GM18502 (cell line): Measurements from ENCODE around the gene VASH1.
A peak's percentile ranks its signal among the peaks of the same experiment; 100 is the strongest.

Source experiments
- ATAC-seq: cut with Tn5 transposase; IDR thresholded peaks from one replicate; pipeline ENCODE4 v1.9.1; 2021; ENCODE audit warnings: mild to moderate bottlenecking; ENCODE audit not compliant: unreplicated experiment, poor library complexity

Gene VASH1

DNA sequence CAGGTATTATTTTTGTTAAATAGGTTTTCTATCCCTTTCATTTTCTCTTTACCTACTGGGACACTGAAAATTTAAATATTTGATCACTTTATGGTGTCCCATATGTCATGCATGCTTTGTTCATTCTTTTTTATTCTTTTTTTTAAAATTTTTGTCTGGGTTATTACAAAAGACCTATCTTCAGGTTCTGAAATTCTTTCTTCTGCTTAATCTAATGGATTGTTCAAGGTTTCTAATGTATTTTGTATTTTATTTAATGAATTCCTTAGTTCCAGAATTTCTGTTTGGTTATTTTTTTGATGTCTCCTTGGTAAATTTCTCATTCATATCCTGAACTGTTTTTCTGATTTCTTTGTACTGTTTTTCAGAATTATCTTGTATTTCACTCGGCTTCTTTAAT lies 20.2 kb upstream of the VASH1 start:
- ATAC-seq = no peak

DNA sequence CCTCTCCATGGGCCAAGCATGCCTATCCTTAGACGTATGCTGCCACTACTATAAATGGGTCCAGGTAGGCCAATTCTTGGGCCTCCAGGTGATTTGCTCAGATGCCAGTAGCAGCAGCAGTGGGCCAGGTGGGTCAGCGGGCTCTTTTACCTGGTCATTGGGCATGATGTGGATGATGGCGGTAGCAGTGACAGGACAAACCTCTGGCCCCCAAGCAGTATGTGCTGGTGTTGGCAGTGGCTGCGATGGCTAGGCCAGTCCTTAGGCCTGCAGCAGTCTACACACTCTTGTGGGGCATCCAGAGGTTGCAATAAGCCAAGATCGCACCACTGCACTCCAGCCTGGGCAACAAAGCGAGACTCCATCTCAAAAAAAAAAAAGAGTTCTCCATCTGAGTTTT lies 19.1 kb upstream of the VASH1 start:
- no peak for ATAC-seq

DNA sequence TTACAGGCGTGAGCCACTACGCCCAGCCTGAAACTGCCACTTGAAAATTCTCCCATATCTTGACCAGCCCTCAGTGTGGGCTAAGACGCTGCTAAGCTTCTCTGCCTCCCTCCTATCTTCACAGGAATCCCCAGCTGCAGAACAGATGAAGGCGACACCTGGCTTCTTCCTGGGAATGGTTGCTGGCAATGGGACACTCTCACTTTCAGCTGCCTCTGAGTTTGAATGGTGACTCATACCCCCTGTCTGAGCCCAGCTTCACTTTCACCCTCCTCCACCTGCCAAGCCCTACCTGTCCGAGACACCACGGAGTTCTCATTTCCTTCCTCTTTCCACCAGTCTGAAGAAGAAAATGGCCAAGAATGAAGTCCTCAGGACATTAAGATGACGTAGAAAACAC lies 18.3 kb upstream of the VASH1 start:
- no peak for ATAC-seq

DNA sequence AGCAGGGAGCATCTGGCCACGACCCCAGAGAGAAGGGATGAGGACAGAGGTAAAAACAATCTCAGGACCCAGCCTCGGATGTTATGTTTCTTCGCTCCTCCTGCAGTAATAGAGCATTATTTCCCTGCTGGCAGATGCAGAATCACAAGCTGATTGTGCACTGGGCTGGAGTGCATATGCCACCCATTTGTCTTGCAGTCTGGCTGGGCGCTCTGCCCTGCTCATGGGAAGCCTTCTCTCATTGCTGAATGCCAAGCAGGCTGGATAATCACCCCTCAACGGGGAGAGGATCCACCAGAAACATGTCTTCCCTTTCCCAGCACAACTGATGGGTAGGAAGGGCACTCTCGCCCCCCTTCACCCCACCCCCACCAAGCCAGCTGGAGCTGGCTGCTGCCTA lies 8.5 kb upstream of the VASH1 start:
- no peak for ATAC-seq

DNA sequence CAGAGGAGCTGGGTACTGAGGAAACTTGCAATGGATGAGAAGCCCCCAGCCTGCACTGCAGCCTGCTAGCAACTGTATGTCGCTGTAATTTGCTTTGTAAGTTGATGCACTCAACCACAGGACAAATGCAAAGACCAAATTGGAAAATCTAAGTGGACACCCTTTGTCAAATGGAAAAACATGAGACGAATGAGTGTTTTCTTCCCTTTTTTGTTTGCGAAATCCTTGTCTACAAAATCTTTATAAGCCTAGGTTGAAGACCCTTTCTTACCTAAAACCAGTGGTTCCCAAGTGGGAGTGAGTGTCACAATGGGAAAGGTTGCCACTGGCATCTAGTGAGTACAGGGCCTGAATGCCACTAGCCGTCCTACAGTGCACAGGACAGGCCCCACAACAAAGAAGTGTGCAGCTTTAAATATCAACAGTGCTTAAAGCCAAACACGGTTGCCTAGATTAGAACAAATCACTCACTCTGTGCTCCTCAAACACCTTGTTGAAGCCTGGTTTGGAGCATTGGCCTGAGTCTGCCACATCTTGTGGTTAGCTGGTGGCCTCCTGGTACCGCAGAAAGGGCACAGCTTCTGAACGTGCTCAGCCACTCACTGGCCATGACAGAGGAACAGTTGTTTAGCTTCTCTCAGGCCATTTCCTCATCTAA lies 7.6 kb upstream of the VASH1 start:
- no peak for ATAC-seq

DNA sequence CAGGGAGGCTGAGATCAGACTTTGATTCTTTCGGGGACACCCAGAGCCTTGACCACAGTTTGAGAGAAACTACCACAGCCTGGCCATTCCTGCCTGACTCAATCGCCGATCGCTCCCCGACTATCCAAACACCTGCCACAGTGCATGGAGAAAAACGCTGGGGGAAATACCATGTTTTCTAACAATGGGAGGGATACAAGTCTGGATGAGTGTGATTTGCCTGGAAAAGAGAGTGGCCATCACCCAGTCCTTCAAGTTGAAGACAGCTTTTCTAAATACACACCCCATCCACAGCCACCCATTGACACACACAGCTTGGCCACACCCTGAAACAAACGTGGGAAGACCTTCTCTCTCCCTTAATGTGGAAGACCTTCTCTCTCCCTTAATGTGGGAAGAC lies 6.7 kb upstream of the VASH1 start:
- no peak for ATAC-seq

DNA sequence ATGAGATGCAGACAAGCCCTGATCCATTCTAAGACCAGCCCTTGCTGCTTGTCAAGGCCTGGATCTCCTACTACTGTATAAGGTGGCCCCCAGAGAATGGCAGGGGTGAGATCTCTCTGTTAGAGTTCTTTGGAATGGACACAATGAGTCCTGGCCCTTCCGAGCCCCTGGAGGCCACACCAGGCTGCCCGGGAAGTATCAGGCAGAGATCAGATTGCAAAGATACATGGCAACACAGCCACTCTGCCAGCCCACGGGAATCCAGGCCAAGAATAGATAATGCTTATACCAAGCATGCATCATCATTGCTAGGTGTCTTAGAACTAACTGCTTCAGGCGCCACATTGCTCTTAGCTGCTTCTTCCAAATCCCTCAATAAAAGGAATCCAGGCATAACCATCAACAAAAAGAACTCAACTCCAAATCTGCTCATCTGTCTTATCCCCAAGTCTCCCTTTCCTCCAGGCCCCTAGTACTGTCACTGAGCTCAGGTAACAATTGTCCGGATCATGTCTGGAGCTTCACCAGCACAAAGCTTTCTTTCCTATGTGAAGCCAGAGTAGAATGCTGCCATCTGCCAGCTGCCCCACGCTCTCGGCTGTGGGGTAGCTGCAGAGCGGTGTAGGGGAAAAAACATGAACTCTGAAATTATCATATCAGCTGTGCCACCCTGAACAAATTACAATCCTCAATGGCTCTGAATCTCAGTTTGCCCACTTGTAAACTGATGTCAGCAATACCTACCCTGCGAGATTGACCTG lies 5.5 kb upstream of the VASH1 start:
- ATAC-seq = no peak

DNA sequence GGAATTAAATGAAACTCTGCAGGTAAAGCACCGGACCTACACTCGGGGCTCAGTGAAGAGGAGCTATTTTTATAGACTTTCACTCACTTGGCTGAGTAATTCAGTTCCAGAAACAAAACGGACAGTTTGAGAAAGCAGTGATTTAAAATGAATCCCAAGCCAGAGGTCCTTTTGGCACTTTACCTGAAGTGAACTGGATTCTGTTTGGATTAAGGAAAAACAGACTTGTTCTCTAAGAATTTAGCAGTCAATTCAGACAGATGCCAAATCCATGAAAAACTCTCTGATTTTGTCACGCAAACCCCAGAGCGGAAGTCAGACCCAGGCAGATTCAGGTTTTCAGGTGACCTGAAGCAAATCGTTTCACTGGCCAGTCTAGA lies 4.9 kb upstream of the VASH1 start:
- no peak for ATAC-seq

DNA sequence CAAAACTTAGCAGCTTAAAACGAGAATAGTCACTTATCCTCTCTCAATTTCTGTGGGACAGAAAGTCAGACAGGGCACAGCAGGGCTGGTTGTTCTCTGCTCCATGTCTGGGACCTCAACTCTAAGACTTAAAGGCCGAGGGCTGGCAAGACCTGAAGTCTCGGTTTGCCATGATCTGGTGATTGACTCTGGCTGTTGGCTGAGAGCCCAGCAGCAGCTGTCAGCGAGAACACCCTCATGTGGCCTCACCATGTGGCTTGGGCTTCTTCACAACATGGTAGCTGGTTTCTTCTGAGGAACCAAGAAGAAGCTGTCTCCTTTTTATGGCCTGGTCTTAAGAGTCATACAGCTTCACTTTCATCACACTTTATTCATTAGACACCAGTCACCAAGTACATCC lies 1.7 kb upstream of the VASH1 start:
- ATAC-seq = no peak

DNA sequence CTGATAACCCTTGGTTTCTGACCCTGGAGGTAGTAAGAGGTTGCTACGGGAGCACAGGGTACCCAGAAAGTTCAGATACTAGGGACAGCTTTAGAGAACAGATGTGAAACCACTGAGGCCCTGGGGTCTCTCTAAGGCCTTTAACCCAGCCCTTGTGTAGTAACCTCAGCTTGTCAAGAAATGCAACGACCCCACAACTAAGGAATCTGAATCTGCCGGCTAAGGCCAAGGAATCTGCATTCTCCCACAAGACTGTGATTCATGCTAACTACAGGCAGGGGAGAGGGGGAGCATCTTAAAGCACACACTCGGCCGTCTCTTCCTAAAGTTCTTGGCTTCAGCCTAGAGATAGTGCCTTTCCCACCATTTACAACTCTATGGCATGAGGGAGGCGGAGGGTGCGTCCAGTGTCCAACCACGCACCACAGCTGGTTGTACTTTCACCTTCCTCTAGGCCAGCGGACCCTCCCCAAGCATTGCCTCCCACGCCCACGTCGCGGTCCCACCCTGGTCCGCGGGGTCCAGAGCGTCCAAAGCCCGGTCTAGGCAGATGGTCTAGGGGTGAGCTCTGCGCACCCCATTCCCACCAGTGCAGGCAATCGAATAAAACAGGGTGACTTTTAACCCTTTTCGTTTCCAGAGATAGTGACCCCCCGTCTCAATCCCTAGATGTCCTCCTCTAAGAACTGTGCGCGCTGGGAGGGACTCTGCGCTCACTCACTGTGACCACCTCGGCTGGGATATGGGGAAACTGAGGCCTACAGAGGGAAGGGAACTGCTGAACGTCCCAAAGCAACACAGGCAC lies 735 bp upstream of the VASH1 start:
- ATAC-seq = no peak

DNA sequence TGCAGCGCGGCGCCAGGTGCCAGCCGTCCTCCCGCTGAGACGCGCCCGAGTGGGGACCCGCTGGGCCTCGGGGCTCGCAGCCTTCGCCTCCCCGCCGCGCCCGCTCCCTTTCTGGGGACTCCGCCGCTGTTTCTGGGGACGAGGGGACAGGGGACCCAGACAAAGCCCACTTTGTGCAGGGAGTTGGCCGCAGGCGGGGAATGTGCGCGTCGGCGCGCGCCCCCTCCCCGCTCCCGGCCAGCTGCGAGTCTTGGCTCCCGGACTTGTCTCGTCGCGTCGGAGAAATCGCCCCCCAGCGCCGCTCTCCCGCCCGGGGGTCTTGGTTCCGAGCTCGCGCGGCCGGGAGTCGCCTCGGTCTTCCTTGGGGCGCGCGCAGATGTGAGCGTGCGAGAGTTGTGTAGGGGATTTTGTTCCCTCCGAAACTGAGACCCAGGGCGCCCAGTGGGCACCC lies 717 bp downstream of the VASH1 start:
- ATAC-seq = peak; percentile 3

DNA sequence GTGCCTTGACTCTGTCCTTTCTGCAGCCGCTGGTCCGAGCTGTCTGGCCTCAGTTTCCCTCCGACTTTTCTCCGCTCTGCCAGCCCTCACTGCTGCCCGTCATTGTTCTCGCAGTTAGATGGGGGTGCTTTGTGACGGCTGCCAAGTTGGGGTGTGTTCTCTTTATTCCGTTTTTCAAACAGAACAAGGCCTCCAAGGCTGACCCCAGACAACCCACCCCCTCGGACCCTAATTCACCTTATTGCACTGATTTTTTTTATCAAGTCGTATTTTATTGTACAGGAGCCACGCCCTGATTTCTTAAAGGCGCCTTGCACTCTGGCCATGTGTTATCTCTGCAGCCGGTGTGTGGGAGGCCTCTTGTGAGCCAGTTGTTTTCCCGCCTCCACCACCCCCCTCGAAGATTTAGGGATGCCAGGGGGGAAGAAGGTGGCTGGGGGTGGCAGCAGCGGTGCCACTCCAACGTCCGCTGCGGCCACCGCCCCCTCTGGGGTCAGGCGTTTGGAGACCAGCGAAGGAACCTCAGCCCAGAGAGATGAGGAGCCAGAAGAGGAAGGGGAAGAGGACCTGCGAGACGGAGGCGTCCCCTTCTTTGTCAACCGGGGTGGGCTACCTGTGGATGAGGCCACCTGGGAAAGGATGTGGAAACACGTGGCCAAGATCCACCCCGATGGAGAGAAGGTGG lies 1.3 kb downstream of the VASH1 start:
- ATAC-seq = no peak

DNA sequence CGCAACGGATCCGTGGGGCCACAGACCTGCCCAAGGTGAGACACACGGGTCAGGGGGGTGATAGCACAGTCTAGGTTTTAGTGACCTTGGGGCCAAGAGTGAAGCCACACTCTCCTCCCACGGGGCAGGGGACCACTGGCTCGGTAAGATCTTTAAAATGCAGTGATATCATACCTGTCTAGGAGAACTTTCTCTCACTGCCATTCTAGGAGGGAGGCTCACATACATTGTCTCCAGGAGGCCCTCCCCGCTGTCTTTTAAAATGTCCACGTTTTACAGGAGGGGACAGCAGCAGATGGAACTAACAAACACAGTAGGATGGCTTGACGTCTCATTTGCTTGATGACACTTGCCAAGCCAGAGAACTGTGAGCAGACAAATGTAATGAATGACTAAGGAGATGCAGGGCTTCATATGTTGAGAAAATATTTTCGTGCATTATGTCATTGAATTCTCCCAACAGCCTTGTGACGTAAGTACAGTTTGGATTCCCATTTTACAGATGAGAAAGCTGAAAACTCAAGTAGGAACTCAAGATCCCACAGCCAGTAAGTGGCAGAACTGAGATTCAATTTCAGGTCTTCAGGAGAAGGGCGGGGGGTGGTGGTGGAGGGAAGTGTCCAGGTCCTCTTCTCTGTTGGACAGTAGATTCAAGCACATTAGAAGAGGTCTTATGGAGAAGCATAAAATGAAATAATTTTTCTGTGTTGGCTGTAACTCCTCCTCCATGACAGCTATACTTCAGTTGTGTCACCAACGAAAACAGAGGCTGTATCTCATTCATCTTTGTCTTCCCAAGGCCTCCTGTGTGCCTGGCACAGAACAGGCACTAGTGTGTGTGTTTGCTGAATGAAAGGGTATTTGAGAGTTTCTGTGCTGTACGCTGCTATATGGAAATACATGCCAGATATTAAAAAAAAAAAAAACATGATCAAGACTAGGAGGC lies 2.1 kb downstream of the VASH1 start:
- no peak for ATAC-seq

DNA sequence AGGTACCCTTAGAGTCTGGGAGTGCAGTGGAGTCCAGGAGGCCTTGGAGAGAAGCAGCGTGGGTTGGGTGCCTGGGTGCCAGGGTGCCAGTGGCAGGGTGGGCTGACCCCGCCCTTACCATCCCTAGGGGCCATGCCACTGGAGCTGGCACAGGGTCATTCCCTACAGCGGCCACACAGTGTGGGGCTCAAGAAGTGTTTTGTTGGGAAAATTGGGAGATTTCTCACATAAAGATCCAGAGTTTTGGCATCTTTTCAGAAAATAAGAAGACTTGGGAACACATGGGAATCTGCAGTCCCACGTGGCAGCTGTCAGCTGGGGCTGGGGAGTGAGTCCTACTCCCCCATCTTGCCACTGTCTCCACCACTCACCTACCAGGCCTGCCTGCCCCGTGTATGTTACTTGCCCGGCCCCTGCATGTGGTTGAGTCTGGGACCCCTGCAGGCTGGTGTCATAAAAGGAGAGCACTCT lies 4.2 kb downstream of the VASH1 start:
- ATAC-seq = no peak

DNA sequence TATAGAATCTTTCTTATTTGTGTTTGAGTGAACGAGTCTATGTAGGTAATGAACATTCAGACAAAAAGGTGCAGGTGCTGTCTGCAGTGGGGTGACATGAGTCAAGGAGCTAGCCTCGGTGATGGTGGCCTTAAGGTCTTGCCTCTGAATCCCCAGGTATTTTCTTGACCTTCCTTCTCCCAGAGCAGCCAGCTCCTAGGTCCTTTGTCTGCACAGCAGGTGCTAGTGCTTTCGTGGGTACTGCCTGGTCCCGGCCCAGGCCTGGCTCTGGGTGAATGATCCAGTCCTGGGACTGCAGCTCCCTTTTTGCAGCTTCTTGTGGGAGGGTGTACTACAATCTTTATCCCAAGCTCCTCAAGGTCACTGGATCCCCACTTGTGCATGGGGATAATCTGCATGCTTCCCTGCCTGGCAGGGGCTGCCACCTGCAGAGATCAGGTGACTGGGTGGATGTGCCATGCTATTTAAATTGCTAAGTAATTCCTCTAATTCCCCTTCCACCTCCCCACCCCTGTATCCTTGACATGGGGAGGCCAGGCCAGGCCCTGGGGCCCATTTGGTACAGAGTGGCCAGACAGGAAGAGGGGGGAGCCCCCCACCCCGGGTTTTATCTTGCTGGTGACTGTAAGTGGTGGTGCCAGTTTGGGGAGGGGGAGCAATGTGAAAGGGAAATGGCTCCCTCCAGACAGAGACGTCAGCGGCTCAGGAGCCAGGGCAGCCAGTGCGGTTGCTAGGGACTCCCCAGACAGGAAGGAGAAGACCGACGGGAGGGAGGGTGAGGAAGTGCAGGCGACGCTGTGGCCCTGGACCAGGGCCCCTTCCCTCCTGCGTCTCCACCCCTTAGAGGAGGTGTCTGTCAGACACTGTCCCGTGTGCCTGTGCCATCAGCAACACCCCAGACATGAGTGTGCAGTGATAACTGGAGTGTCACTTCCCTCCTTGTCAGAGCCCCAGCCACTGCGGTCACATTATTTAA lies 6.7 kb downstream of the VASH1 start:
- peak; percentile 94 for ATAC-seq

DNA sequence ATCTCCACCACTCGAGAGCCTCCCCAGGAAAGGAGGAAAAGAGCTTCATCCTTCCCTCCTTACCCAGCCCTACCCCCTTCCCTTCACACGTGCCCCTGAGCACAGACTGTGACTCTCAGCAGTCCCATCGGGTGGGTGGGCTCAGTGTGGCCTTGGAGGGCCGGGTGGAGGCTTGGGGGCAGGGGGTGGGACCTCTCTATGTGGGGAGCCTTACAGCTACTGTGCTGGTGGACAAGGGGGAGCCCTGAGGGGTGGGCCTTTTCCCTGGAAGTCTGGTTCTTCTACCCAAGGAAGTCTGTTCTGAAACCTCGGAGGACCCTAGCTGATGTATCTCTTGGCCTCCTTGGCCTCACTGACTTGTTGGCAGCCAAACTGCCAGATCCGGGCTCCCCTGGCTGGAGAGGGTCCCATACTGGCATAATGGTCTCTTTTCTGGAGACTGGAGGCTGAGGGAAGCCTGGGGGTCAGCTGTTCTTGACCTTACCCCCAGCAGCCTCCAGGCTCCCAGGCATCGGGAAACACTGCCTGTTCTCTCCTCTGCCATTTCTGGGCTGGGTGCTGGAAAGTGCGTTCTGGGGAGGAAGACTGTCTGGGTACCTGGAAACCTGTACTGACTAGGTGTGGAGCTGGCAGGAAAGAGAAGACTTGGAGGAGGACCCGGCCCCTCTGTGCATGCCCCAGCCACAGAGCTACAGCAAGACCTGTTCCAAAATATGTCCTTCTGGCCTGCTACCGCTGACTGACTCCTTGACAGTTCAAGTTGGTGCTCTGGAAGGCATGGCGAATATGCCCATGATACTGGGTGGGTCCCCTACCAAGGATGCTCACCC lies 7.6 kb downstream of the VASH1 start:
- ATAC-seq = no peak

DNA sequence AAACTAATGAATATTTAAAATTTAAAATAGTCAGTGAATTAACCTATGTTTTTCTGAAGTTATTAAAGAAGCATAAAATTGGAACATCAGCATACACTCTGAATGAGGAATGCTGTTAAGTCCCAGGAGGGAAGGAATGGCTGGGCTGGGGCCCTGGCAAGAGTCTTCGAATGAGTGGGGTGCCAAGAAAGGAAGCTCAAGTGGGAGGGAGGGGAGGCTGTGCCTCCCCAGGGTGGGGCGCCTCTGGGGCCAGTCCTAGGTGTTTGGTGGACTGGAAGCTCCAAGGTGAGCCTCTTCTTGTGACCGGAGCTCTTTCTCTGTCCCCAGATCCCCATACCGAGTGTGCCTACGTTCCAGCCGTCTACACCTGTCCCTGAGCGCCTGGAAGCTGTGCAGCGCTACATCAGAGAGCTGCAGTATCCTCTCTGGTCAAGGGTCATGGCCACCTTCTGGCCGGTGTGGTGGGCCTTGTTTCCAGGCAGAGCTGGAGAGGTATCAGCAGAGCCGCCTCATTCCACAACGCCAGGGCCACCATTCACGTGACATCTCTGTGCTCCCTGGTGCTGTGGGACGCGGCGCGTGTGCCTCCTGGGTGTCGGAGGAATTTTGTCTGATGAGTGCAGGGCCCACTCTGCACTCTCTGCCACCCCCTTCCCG lies 8.5 kb downstream of the VASH1 start:
- no peak for ATAC-seq
